C4-2B (cell line): ENCODE data around the gene VGLL4.
"Not testable (repeated sequence)": the region's sequence is repeated elsewhere in the genome, so short reads cannot be mapped to it uniquely, and the experiment has no call there.

ENCODE experiments used
- H3K27ac ChIP-seq: fragments of 450-650 bp; 2 replicates; pipeline ENCODE4 v1.5.1; 2017
- CTCF ChIP-seq: fragments of 450-650 bp; conservative IDR thresholded peaks from 2 replicates; pipeline ENCODE4 v1.5.1; 2017; ENCODE audit warnings: mild to moderate bottlenecking
- ZFX ChIP-seq: fragments of 450-650 bp; IDR thresholded peaks from 2 replicates; pipeline ENCODE4 v1.6.1; 2017

VGLL4 gene

GRCh38 chr3:11523572-11524101, 120.1 kb downstream of the VGLL4 start:
- H3K27ac ChIP-seq: no peak overlapping the region
- TF ChIP-seq CTCF (no peak), ZFX (no peak)

DNA sequence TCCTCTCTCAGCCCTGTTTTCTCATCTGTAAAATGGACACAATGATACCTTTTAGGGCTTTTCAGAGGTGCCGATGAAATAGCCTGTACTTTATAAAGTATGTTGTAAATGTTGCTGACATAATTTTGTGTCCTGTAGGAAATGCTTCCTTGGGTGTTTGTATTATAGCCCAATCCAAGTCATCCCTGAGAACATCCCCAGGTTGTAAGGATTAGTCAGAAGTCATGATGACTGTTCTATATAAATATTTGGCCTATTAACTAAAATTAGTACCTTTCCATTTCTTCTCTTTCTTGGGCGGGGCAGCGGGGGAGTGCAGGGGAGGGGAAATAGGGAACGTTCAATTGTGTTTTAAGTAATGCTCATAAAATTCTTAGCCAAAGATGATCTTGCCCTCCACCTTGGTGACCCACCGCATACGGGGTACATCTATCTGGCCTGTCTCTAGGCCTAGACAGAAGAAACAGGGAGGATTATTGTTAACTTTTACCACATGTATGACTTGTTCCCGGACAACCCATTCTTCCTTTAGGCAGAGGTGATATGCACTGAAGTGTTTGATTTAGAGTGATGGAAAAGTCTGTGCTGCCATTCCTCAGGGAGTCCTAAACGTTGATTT, 120.7 kb downstream of the VGLL4 start:
- no peak overlapping the region for H3K27ac ChIP-seq
- TF ChIP-seq ZFX (no peak), CTCF (no peak)

- no peak overlapping the region for H3K27ac ChIP-seq
- no peak for TF ChIP-seq ZFX
- TF ChIP-seq CTCF: no peak
Observed at GRCh38 chr3:11522398-11522715, 121.4 kb downstream of the VGLL4 start.

GRCh38 chr3:11521167-11521566, 122.5 kb downstream of the VGLL4 start:
- no peak for TF ChIP-seq ZFX
- no peak for TF ChIP-seq CTCF
- H3K27ac ChIP-seq: no peak overlapping the region

DNA sequence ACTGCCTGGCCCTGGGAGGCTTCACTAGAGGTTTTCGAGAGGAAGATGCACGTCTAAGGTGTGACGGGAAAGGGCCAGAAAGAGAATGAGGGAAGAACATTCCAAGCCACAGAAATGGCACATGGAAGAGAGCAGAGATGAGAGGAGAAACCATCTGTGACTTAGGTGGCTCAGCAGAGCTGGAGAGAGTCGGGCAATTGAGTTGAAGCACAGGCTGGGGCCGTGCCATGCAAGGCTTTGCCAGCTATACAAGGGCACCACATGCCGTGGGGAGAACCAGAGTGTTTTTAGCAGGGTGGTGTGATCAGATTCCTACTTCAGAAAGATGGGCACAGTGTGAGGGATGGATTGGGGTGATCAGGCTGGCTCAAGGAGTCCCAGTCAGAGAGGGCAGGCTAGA, 126.1 kb downstream of the VGLL4 start:
- TF ChIP-seq ZFX: no peak
- no peak for TF ChIP-seq CTCF
- H3K27ac ChIP-seq: no peak overlapping the region

DNA sequence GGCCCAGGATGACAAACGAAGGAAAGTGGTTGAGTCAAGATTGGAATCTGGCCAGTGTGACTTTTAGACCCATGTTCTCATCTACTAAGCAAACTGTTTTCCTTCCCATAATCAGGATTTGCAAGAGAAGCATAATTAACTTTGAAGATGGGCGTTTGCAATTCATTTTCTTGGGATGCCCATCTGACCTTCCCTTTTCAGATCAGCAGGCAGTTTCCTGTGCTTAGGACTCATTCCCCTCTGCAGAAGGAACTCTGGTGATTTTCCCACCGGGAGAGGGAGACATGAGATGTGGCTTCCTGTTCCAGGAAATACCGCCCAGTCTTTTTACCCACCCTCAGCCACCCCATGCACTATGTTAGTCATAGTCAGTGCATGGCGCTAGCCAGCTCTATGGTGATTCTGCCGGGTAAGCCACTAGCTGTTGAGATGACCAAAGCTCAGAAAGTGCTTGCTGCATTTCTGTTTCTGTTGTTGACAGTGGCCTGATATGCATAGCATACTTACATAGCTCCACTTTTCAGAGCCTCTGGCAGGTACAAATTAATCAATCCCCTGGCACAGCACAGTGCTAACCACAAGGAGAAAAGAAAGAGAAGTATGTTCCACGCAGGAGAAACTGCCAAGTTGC, 129.4 kb downstream of the VGLL4 start:
- TF ChIP-seq CTCF (no peak), ZFX (no peak)
- no peak overlapping the region for H3K27ac ChIP-seq

GRCh38 chr3:11513817-11514135, 129.9 kb downstream of the VGLL4 start:
- no peak for TF ChIP-seq CTCF
- TF ChIP-seq ZFX: no peak
- H3K27ac ChIP-seq: no peak overlapping the region

- H3K27ac ChIP-seq: not testable (repeated sequence)
Observed at GRCh38 chr3:11513125-11513816, 130.4 kb downstream of the VGLL4 start.

DNA sequence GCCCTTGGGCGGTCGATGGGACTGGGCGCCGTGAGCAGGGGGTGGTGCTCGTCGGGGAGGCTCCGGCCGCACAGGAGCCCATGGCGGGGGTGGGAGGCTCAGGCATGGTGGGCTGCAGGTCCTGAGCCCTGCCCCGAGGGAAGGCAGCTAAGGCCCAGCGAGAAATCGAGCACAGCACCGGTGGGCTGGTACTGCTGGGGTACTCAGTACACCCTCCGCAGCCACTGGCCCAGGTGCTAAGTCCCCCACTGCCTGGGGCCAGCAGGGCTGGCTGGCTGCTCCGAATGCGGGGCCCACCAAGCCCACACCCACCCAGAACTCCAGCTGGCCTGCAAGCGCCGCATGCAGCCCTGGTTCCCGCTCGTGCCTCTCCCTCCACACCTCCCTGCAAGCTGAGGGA, 132.1 kb downstream of the VGLL4 start:
- not testable (repeated sequence) for H3K27ac ChIP-seq
